GM18907 (cell line): ENCODE results near the gene ZNF800.
A peak's percentile ranks its signal among the peaks of the same experiment; 100 is the strongest.

Source experiments
- ATAC-seq: cut with Tn5 transposase; IDR thresholded peaks from one replicate; pipeline ENCODE4 v1.9.1; 2021; ENCODE audit warnings: mild to moderate bottlenecking, moderate library complexity; ENCODE audit not compliant: unreplicated experiment

Gene ZNF800

DNA sequence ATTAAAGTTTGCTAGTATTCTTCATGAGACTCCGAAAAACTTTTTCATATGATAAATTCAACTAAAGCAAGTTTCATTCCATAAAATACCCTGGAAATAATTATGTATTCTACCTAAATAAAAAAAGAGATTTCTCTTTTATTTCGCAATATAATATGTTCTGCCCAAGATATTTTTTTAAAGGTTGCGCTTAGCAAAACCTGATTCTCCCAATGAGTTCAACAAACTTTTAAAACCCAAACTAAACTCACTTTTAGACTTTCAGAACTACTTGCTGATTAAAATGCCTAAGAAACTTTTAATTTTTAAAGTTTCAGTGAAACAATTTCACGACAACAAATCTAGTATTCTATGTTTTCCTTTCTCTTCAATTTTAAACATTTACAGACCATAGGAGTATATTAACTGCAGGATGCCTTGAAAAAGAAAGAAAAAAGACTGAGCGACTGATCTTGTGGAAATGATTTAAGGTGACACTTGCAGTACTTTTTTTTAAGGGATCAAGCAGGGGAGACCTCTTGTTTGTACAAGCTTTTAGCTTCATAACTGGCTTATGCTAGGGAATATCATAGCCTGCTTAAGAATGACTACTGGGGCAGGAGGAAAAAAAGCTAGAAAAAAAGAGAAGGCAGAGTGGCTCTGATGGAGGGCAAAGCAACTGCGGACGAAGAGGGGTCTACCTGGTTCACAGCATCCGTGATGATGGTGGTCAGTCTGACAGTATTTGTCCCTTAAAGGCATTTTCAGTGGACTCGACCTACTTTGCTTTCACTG lies 1.5 kb downstream of the ZNF800 start:
- ATAC-seq = no peak

DNA sequence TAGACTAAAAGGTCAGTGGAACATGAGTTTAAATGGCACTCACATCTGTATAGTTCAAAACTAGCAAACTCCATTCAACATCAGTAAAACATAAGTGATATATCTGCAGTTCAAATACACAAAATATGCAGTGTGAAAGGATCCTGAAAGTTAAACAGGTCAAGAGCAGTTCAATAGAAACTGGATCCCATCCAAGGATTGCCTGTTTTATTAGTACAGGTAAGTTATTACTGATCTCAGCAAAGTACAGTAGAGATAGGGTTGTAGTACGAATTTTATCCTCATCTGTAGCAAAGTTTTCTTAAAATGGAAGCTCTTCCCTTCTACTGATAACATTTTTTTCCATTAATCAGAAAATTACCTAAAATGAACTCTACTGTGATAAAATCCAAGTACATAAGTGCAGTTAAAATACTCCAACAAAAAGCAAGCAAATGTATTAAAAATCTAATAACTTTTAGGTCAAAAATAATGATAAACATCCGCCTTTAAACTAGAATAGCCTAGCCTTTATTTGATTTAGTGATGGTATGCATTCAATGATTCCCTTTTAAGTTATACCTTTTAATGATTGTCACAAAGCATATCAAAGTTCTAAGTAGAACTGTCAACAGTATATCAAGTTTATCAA lies 2.2 kb downstream of the ZNF800 start:
- ATAC-seq = no peak

DNA sequence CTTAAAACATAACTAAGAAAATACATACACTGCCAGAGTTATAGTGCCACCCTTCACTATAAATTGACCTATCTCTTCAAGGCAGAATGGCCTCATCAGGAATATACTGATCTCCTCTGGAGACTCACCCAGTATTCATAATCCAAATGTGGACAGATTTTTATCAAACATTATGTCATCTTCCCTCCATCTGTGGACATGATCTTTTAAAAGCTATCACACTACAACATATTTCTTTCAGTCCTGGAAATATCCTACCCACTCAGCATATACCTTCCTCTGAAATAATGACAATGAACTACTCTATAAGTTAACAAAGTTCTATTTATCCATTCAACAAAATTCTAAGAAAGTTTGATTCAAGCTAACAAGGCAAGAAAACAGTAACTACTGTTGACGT lies 3.2 kb downstream of the ZNF800 start:
- ATAC-seq = no peak

DNA sequence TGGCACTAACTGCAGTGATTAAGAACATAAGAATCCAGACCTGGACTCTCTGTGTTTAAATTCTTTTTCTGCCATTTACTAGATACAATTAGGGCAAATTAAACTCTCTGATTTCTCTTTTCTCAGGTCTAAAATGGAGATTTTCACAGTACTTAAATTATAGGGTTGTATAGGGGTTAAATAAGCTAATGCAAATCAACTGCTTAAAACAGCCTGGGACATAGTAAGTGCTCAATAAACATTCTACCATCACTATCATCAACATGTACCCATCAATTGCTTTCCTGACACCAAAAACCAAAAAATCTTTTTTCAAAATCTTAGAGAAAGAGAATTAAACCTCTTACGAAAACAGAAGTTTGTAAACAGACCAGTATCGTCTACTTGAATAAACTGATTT lies 4.5 kb downstream of the ZNF800 start:
- no peak for ATAC-seq

DNA sequence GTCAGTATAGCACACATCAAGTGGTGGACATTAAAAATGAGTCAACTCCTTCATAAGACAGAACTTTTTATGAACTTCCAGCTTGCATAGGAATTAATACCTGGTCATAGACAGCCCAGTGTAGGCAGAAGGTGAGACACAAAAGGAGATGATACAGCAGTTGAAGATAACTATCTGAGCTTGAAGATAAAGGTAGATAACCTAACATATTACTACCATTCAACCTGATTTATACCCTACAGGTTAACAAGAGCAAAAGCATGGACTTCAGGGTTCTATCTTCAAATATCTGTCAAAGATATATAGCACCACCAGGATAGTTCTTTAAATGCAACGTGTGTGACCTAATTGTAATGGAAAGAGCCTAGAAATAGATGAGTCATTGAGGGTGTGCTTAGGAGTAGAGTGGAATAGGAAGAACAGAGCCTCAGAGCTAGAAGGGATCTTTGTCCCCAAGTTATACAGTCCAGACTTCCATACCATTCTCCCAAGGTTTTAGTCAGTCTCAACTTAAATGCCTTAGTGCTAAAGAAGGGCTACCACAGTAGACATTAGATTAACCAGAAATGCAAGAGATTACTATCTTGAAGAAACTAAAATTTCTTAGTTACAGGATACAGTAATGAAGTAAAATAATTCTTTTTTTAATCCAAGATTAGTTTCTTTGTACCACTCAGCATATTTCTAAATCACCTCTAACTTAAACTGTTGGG lies 9.2 kb downstream of the ZNF800 start:
- no peak for ATAC-seq

DNA sequence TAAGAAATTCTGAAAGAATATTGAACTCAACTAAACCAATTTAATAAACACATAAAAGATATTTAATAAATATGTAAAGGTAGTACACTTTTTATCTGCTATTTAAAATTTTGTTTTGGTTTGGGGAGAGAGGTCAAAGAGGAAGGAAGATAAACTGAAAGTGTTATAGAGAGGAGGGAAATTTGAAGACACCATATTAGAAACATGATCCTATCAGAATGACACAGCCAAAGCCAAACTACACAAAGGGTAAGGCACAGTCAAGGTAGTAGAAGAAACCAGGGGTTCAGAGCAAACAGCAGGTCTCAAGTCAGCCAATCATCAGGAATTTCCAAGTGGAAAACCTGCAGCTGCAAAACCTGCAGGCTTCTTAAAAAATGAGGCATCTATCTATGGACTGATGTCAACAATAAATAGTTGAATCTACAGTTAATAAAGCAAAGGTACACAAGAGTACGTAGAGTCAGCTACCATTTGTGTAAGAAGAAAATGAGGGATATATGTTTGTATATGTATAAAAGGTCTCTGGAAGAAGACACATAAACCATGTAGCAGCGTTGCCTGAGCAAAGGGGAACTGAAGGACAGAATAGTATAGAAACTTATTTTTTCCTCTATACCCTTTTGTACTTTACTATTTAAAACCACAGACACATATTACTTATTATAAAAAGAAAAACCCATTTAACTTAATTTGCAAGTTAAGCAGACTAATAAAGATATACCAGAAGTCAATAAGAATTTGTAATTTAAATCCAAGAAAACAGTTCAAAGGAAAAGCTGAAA lies 10.0 kb downstream of the ZNF800 start:
- no peak for ATAC-seq

DNA sequence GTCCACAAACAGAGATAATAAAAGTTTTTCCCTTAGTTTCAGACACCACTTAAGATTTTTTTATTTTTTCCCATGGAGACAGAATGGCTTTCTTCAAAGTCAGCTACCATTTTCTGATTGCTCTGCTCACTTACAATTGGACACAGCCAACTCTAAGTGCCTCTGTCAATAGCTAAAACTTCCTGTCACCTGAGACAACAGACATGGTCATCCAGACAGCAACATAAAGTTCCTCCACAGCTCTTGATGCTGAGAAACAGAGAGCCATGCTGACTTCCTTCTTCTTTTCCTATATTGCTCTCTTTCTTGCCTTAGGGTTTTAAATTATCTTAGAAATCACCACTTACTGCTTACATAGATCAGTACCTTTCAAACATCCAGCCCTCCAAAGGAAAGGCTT lies 12.0 kb downstream of the ZNF800 start:
- ATAC-seq = no peak

DNA sequence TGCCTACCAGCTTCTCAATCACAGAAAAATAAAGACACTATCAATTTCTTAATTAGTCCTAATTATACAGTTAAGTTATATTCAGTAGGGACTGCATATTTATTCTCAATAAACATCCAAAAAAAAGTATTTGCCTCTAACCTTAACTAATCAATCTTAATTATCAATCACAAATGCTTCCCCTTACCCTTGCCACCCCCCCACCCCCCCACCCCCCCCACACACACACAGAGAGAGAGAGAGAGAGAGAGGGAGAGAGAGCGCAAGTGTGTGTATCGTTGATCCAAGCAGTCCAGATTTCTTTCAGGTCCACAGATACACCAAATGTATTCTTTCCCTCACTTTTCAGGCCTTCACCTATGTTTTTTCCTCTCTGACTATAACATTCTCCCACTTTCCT lies 12.9 kb downstream of the ZNF800 start:
- no peak for ATAC-seq

DNA sequence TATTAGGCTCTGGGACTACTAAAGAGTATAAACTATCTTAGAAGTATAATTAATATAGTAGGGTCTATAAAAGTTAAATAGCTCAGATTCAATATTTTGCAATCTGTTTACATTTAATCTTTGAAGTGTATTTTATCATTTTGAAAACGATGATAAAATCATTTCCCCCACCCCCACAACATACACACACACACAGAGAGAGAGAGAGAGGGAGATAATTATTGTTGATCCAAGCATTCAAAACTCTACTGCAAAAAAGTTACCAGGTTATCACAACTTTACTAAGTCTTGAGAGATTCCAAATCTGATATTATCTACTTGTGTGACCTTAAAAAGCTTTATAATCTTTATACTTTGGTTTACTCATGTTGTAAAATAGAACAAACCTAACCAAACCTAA lies 14.0 kb downstream of the ZNF800 start:
- no peak for ATAC-seq

DNA sequence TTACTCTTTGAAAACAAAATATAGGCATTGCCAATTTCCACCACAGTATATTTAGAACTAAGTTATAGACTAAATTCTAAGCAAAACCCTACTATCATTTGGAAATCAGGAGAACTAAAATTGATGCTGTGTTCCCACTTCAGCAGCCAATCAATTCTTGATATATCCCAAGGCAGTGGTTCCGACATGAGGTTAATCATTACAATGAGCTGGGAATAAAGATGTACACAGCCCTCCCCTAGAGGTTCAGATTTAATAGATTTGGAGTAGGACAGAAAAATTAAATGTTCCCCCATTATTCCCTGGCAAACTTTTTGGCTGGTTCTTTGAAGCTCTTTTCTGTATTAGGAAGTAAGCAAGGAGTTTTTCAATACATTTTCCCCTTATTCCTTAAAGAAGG lies 15.1 kb downstream of the ZNF800 start:
- ATAC-seq = no peak

DNA sequence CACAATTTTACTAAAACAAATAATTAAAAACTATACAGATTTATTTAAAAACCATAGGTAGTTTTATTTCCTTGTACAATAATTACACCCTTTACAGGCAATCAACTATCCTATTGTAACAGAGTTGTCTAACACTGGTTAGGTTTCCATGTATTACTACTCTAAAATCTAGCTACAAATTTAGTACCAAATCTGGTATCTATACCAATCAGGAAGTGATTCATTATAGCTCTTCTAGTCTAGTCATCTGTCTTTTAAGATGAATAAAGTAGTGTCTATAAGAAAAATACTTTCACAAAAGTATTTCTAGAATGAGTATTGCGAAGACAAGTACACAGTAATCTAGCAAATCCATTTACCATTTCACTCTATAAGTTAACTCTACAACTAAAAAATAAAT lies 16.9 kb downstream of the ZNF800 start:
- ATAC-seq = peak; percentile 46

DNA sequence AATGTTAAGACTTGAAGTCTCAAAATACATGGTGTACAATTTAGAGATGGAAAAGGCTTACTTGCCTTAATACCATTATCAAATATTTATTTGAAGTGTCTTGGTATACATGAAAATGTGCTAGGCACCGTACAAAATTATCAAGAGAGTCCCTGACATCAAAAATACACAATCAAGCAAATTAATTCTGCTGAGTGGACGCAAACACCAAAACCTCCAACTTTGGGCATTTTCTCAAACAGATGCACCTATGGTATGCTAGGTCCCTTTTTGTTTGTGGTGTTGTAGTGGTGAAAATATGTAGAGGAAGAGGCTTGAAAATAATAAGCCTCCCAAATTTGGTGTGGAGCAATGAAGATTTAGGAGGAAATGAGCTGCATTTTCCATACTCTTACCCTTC lies 24.8 kb downstream of the ZNF800 start:
- ATAC-seq = no peak

DNA sequence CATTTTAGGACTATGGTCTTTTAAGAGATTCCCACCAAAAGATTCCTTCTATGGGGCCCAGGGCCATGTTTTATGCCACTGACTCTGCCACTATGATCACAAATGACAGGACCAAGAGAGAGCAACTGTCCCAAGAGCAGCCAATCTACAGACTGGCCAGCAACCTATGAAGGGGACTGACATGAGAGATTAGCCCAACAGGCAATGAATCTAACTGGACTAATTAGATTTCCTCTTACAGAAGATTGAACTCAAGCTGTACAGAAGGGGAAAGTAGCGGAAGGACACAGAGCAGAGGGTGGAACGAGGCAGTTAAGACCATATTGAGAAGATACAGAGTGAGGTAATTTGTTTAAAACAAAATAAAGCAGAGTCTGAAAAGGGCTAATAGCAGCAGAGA lies 25.8 kb downstream of the ZNF800 start:
- no peak for ATAC-seq

DNA sequence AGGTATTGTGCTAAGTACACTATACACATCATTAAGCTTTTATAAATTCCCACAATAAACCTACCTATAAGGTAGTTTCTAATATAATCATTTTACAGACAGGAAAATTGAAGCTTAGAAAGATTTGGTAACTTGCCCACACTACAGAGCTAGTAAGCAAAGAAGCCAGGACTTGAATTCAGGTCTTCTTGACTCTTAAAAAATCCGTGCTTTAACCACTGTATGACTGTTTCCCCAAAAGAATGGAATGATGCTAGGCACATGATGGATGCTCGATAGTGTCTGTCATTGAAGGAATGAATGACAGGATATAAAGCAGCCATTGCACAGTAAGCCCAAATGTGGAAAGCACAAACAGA lies 26.6 kb downstream of the ZNF800 start:
- ATAC-seq = no peak

DNA sequence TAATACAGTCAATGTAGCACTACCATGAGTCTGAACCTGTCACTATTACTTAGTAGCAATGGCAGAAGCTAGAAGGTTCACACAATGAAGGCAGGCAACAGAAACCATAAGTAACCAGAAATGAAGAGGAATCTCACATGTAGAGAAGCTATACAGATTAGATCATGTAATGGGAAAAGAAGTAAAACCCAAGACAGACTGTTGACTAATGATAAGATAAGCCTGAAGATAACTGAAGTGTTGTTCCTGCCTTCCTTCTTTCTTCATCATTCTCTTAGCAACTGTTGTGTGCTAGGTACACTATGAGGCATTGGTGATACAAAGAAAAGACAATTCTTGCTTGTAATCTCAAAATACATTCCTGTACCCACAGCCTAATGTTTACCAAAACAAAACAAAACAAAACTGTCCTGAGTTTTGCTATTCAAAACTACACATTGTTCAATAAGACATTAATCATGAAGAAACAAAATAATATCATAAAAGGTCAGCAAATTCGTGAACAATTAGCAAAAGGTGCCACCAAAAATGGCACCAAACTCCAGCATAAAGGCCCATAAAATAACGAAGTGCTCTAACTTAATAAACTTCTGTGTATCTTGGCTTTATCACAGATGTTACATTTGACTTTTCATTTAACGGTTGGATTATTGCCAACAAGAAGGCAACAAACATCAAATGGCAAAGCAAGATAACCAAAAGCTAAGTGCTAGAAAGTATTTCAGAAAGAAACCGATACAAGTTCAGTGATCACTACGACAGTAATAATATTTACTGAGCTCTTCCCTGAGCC lies 27.1 kb downstream of the ZNF800 start:
- ATAC-seq = no peak

DNA sequence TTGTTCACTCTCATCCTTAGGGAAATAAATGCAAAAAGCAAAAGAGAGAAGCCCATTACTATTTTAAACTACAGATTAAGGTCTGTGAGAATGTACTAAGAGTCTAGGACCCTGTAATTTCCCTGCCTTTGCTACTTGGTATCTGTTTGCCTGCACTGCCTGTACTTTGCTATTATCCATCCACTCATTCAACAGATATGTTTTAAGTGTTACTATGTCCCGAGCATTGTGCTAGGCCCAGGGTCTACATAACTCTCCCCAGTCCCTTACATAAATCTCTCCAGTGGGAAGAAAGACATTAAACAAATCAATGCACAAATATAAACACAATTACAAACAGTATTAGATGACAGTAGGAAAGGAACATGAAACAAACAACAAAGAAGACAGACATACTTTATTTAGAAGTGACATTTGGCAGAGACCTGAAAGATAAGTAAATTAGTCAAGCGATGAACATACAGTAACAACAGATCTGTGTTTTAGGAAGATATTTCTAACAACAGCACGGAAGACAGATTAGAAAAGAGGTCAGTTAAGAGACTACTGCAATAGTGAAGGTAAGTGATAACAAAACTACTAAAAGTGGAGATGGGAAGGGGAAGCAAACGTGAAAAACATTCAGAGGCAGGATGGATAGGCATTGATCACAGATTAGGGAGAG lies 30.0 kb downstream of the ZNF800 start:
- ATAC-seq = no peak

DNA sequence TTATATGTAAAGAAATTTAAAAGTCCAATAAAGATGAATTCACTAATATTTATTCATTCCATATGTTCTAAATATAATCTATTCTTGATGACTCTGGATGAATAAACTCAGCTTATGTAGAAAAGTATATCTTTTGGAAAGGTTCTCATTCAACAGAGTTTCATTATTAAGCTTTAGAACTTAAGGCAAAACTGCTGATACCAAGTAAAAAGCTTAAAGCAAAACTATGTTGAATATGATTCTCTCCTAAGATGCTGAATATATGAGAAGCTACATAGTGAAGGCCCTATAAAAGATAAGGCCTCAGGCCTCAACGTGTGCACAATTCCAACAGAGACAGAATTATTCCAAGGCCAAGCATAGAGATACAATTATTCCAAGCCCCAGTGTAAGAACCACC lies 30.8 kb downstream of the ZNF800 start:
- no peak for ATAC-seq

DNA sequence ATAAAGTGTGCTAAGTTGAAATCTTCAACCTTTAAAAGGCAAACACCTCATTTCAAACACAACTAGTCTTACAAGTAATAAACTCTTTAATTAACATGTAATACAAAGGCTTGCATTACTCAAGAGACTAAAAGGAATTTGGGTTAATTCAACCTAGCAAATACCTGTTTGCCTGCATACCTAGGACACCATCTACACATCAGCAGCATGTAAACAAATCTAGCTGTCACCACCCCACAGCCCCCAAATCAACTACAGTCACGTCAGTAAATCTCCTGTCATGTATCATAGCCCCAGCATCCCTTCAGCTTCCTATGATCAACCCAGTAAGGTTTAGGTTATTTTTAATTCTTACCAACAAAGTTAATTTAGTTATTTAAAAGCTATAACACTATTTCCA lies 33.5 kb downstream of the ZNF800 start:
- no peak for ATAC-seq

DNA sequence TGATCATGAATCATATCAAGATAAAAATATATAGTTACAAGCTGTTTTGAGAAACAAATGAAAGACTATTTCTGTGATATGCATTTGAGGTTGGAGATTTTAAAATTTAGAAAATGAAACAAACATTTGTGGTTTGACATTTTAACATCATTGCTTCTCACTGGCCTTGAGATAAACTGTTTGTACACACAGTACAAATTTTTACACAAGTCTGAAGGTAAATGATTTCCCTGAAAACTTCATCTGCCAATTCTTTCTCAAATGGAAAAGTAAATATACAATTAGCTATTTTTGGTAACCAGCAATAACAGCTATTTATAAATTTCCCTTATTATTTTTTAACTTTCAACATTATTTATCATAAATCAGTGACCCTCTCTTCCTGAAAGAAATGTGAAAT lies 38.6 kb downstream of the ZNF800 start:
- ATAC-seq = no peak

DNA sequence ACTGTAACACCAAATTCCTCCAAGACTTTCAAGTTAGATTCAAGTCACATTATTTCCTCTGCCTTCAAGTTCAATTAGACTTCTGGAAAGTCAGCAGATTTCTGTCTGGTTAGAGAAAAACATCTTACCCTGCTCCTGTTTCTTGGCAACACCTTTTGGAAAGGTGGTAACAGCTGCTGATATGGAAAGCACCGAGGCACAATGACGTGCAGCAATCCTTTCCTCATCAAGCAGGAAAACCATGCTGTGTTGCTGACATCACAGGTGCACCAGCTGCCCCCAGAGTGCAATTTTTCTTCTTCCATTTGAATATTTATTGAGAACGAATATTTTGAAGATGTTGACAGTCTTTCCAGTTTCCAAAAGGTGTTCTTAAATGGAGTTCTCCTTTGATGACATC lies 41.9 kb downstream of the ZNF800 start:
- ATAC-seq = no peak
